ENCODE measurements around the gene SHOC1. TPM values are rescaled to one million over a fixed set of nuclear protein-coding genes. Genes with fewer than 3 reads are reported as not detected.

Gene SHOC1
- total RNA-seq, 6 experiments from 2014 or later = not detected

DNA sequence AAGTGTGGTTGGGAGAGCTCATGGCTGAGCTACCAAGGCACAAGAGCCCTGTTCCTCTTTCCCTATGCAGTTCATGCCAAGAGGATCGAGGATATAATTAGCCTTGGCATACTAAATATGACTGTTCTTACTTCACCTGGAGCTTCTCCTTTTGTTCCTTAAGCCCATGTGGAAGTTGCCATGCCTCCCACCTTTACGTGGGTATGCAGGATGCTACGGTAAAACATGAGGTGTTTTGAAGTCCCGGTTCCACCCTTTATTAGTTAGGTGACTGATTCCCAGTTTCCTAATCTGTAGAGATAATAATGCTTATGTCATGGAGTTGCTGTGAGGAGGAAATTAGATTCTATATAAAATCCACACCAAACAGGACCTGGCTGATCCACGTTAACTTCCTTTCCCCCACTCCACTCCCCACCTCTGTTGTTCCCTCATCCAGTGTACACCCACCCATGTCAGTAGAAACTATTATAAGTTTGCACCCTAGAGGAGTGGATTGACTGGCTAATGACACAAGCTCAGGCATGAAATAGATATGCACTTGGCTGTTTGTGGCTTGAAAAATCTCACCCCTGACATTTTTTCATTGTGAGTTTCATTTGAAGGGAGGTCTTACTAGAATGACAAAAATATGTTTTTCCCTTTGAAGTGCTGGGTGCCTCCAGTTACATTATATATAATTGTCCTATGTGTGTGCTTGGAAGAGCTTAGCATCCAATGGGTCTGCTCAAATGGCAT lies 36.8 kb upstream of the SHOC1 start:
- Mint-ChIP-seq H3K27ac (no peak overlapping the region), H3K4me1 (ENCODE audit: low read depth) (peaks cover 19% of the 10 kb centered on the region), H3K4me3 (no peak overlapping the region), H3K36me3 (ENCODE audit: low read depth) (0 out of 2 replicates have a peak, but pooled peaks cover 6% of the 10 kb centered on the region), H3K27me3 (ENCODE audit: insufficient read depth) (no peaks in the 10 kb centered on the region; the same call in 1 of the 2 replicates), H3K9me3 (no peaks in the 10 kb centered on the region)
- TF ChIP-seq, protein P1, sequence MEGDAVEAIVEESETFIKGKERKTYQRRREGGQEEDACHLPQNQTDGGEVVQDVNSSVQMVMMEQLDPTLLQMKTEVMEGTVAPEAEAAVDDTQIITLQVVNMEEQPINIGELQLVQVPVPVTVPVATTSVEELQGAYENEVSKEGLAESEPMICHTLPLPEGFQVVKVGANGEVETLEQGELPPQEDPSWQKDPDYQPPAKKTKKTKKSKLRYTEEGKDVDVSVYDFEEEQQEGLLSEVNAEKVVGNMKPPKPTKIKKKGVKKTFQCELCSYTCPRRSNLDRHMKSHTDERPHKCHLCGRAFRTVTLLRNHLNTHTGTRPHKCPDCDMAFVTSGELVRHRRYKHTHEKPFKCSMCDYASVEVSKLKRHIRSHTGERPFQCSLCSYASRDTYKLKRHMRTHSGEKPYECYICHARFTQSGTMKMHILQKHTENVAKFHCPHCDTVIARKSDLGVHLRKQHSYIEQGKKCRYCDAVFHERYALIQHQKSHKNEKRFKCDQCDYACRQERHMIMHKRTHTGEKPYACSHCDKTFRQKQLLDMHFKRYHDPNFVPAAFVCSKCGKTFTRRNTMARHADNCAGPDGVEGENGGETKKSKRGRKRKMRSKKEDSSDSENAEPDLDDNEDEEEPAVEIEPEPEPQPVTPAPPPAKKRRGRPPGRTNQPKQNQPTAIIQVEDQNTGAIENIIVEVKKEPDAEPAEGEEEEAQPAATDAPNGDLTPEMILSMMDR (IDR thresholded peaks at IDR 0.05) = no peak
- peak; percentile 24 for DNase-seq

DNA sequence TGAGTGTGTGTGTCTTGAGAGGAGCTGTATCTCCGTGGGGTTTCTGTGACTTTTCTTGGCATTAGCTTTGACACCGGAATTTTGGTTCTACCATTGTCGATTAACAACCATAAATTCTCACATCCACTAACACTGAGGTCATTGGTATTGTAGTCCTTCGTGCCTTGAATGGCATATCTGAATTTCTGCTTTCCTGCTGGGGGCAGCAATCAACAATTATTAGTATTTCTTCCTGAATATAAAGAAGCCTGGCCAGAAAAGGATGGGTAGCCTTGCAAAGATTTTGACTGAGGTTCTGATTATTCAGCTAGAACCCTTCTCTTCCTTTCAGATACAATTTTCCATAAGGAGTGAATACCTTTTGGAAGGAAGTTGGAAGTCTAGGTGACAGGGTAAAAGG lies 33.5 kb upstream of the SHOC1 start:
- no peaks in the 10 kb centered on the region for H3K27me3 Mint-ChIP-seq (ENCODE audit: insufficient read depth)
- no peaks in the 10 kb centered on the region for H3K36me3 Mint-ChIP-seq (ENCODE audit: low read depth)
- H3K27ac Mint-ChIP-seq = no peak overlapping the region
- DNase-seq = no peak
- no peak overlapping the region for H3K4me3 Mint-ChIP-seq
- H3K4me1 Mint-ChIP-seq (ENCODE audit: low read depth) = peaks cover 25% of the 10 kb centered on the region
- TF ChIP-seq, protein P1 (IDR thresholded peaks at IDR 0.05) = 0 out of 2 replicates have a peak, but pooled peaks have one; percentile 15
- H3K9me3 Mint-ChIP-seq = no peaks in the 10 kb centered on the region

DNA sequence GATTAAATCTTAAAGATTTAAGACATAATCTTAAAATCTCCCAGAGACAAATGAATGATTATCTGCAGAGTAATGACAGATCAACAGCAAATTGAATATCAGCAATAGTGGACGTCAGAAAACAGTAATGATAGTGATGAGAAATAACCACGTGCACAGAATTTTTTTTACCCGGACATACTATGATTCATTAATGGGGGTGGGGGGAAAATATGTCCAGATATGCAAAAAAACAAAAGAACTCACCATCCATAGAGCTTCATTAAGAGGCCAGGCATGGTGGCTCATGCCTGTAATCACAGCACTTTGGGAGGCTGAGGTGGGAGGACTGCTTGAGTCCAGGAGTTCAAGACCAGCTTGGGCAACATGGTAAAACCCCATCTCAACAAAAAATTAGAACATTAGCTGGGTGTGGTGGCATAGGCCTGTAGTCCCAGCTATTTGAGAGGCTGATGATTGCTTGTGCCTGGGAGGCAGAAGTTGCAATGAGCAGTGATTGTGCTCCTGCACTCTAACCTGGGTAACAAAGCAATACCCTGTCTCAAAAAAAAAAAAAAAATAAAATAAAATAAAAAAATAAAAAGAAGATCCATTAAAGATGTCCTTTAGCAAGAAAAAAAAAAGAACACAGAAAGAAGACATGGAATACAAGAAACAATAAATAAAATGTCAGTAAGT lies 30.9 kb upstream of the SHOC1 start:
- no peak for DNase-seq

DNA sequence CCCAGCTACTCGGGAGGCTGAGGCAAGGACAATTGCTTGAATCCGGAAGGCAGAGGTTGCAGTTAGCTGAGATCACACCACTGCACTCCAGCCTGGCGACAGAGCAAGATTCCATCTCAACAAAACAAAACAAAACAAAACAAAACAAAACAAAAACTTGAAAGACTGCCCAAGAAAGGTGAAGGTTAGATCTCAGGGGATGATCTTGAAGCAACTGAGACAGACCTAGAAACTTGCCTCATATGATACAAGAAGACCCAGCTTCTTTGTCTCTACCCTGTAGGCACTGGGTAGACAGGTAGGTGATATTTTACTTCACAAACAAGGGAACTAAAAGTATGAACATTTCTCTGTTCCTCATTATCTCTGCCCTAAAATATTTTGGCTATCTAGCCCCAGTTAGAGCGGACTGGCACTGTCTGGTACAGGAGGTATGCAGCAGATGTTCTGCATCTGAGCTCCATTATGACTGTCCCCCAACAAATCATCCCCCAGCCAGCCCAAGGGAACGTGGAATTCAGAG lies 26.3 kb upstream of the SHOC1 start:
- H3K4me1 Mint-ChIP-seq (ENCODE audit: low read depth) = peaks cover 13% of the 10 kb centered on the region
- TF ChIP-seq, protein P1 (IDR thresholded peaks at IDR 0.05) = no peak
- no peak for DNase-seq
- H3K4me3 Mint-ChIP-seq = no peak overlapping the region
- no peaks in the 10 kb centered on the region for H3K9me3 Mint-ChIP-seq
- no peaks in the 10 kb centered on the region for H3K36me3 Mint-ChIP-seq (ENCODE audit: low read depth)
- peaks cover 3% of the 10 kb centered on the region; the same call in 1 of the 2 replicates for H3K27me3 Mint-ChIP-seq (ENCODE audit: insufficient read depth)
- H3K27ac Mint-ChIP-seq = no peak overlapping the region

More for the DNA sequence above, 30.9 kb upstream of the SHOC1 start:
- Mint-ChIP-seq H3K27me3 (ENCODE audit: insufficient read depth) (peaks cover 3% of the 10 kb centered on the region; the same call in 1 of the 2 replicates), H3K4me3 (no peak overlapping the region), H3K9me3 (no peaks in the 10 kb centered on the region), H3K4me1 (ENCODE audit: low read depth) (peaks cover 13% of the 10 kb centered on the region), H3K36me3 (ENCODE audit: low read depth) (no peaks in the 10 kb centered on the region), H3K27ac (0 out of 2 replicates have a peak overlapping the region, but pooled peaks have one; percentile 40)
- TF ChIP-seq, protein P1 (IDR thresholded peaks at IDR 0.05) = no peak

DNA sequence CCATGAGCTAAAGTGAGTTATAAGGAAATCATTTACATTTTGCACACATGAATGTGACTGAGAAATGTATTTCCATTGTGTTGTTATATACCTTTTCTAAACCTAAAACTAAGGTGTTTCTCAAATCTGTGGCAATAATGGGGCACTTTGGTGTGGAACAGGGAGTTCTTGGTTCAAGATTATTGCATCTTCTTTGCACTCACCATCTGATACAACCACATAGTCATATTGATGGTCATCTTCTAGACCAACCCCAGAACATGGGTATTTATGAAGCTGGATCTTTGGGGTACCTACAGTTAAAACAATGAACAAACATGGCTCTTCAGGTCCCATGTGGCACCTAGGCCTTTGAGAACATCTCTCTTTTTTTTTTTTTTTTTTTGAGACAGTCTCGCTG lies 24.6 kb upstream of the SHOC1 start:
- H3K27ac Mint-ChIP-seq = no peak overlapping the region
- peaks cover 3% of the 10 kb centered on the region; the same call in 1 of the 2 replicates for H3K27me3 Mint-ChIP-seq (ENCODE audit: insufficient read depth)
- H3K36me3 Mint-ChIP-seq (ENCODE audit: low read depth) = no peaks in the 10 kb centered on the region
- no peaks in the 10 kb centered on the region for H3K4me1 Mint-ChIP-seq (ENCODE audit: low read depth)
- no peak overlapping the region for H3K4me3 Mint-ChIP-seq
- TF ChIP-seq, protein P1 (IDR thresholded peaks at IDR 0.05) = no peak
- no peak for DNase-seq
- no peaks in the 10 kb centered on the region for H3K9me3 Mint-ChIP-seq

Measured in HFFc6 (cell line).